Panc1 (cell line): Measurements from ENCODE around the gene PLPPR5. TPM values are rescaled to one million over a fixed set of nuclear protein-coding genes. Genes with fewer than 3 reads are reported as not detected.

Experiments
- ATAC-seq: fragments of 200-7000 bp; cut with Tn5 transposase; 2 replicates; pipeline ENCODE4 v1.9.1; 2020; ENCODE audit warnings: mild to moderate bottlenecking, moderate library complexity
- BruUV-seq: library from RNA; stranded (reverse); fragments of 400-500 nt; replicated peaks from 2 replicates; lab custom pipeline; 2021; lab: Mats Ljungman, UMichigan
- CTCF ChIA-PET: fragments of 300-600 bp; sonication (Branson Sonifier 250); formaldehyde crosslinking; loops from one replicate; lab custom pipeline; 2022; ENCODE audit warnings: antibody characterized with exemption; lab: Charles Lee
- POLR2A ChIA-PET: fragments of 300-600 bp; sonication (Branson Sonifier 250); formaldehyde crosslinking; loops from one replicate; lab custom pipeline; 2022; ENCODE audit warnings: antibody characterized with exemption; lab: Charles Lee
- DNase-seq: peaks from one replicate; pipeline ENCODE4 v3.0.0-alpha.2; 2010; ENCODE audit warnings: low read depth, low spot score
- H3K27ac ChIP-seq: 2 replicates; pipeline ENCODE4 v1.5.1; 2011; ENCODE audit warnings: mild to moderate bottlenecking, low read length, inconsistent platforms
- H3K27me3 ChIP-seq: fragments of 200-500 bp; sonication (Bioruptor generic); 2 replicates; pipeline ENCODE4 v1.6.0; 2014; ENCODE audit warnings: low read length, inconsistent platforms; ENCODE audit not compliant: control insufficient read depth, insufficient read depth
- H3K36me3 ChIP-seq: fragments of 200-500 bp; sonication (Bioruptor generic); 2 replicates; pipeline ENCODE4 v1.5.1; 2014; ENCODE audit warnings: inconsistent platforms, mild to moderate bottlenecking, low read length, moderate library complexity; ENCODE audit not compliant: control insufficient read depth, insufficient read depth
- H3K4me1 ChIP-seq: 2 replicates; pipeline ENCODE4 v1.5.1; 2011; ENCODE audit warnings: inconsistent platforms, mild to moderate bottlenecking, low read length, moderate library complexity; ENCODE audit not compliant: control insufficient read depth, insufficient read depth
- H3K4me3 ChIP-seq, 2 experiments: 2 replicates each; pipeline ENCODE4 v1.5.1; 2011 to 2012; ENCODE audit warnings: low read depth in 2 of 2, low read length in 2 of 2, mild to moderate bottlenecking in 2 of 2, inconsistent platforms in 1 of 2, moderate library complexity in 1 of 2
- H3K9me3 ChIP-seq: fragments of 200-500 bp; sonication (Bioruptor generic); 2 replicates; pipeline ENCODE4 v1.5.1; 2014; ENCODE audit warnings: low read depth, mild to moderate bottlenecking, inconsistent platforms, low read length, moderate library complexity; ENCODE audit not compliant: control insufficient read depth, insufficient read depth
- POLR2AphosphoS5 ChIP-seq: IDR thresholded peaks from 2 replicates; pipeline ENCODE4 v1.6.1; 2012; ENCODE audit warnings: mild to moderate bottlenecking, low read depth, low read length, moderate library complexity
- SIN3A ChIP-seq: IDR thresholded peaks from 2 replicates; pipeline ENCODE4 v1.6.1; 2012; ENCODE audit warnings: low read depth, mild to moderate bottlenecking, low read length, moderate library complexity, borderline replicate concordance; ENCODE audit not compliant: insufficient read depth
- TCF7L2 ChIP-seq: IDR thresholded peaks from 2 replicates; pipeline ENCODE4 v1.6.1; 2011; ENCODE audit warnings: mild to moderate bottlenecking, low read depth, low read length, inconsistent platforms
- in situ Hi-C: cut with HindIII; loops from 2 replicates; pipeline ENCODE4 v1.10.0; 2016; ENCODE audit warnings: low sequenced_read_pairs, low pct_unique_long_range_greater_than_20kb
- intact Hi-C: fragments of 100-400 bp; cut with micrococcal nuclease; formaldehyde crosslinking; loops from one replicate; pipeline ENCODE4 v1.10.0; 2022; ENCODE audit not compliant: unreplicated experiment
- total RNA-seq: library from RNA; stranded (reverse); gene quantifications from one replicate; pipeline ENCODE4 v1.2.1, GENCODE V29; 2021; ENCODE audit not compliant: unreplicated experiment
- TF ChIP-seq, protein P1 (sequence below), 2 experiments: IDR thresholded peaks; 2 replicates each; pipeline ENCODE4 v1.6.1; 2011 to 2012; ENCODE audit warnings: low read depth in 2 of 2, control low read depth in 1 of 2, low read length in 1 of 2, mild to moderate bottlenecking in 1 of 2, moderate library complexity in 1 of 2; ENCODE audit not compliant: insufficient read depth in 1 of 2
- TF ChIP-seq, protein P2 (sequence below): fragments of 450-650 bp; IDR thresholded peaks from 2 replicates; pipeline ENCODE4 v1.5.1; 2017; ENCODE audit warnings: mild to moderate bottlenecking

The PLPPR5 gene
- total RNA-seq, 1 experiment from 2014 or later: not detected

DNA sequence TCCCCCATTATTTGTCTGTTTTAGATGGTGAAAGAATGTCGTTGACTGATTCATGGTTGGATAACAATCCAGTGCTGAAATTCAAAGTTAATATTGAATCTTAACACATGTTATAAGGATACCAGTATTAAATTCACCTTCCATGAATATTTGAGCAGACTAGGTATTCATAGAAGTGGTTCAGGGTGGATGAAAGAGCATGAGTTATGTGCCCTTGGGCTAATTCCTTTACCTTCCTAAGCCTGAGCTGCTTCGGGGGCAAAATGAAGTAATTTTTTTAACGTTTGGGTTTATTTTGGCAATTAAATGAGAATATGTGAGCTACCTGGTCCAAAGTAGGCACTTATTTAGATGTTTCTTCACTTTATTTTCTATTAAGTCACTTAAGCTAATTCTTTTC, 2.7 kb upstream of the PLPPR5 start:
- Histone ChIP-seq H3K36me3 (no peaks in the 10 kb centered on the region), H3K27ac (no peak overlapping the region), H3K4me1 (no peaks in the 10 kb centered on the region), H3K9me3 (no peaks in the 10 kb centered on the region), H3K27me3 (peaks cover 13% of the 10 kb centered on the region), H3K4me3 (no peak overlapping the region)
- CTCF ChIA-PET: no interaction called here
- POLR2A ChIA-PET: no interaction called here
- intact Hi-C loops: no loop called here
- BruUV-seq: no TSS peak
- in situ Hi-C loops: no loop called here
- ATAC-seq (no peak), DNase-seq (no peak)
- TF ChIP-seq, protein P1, sequence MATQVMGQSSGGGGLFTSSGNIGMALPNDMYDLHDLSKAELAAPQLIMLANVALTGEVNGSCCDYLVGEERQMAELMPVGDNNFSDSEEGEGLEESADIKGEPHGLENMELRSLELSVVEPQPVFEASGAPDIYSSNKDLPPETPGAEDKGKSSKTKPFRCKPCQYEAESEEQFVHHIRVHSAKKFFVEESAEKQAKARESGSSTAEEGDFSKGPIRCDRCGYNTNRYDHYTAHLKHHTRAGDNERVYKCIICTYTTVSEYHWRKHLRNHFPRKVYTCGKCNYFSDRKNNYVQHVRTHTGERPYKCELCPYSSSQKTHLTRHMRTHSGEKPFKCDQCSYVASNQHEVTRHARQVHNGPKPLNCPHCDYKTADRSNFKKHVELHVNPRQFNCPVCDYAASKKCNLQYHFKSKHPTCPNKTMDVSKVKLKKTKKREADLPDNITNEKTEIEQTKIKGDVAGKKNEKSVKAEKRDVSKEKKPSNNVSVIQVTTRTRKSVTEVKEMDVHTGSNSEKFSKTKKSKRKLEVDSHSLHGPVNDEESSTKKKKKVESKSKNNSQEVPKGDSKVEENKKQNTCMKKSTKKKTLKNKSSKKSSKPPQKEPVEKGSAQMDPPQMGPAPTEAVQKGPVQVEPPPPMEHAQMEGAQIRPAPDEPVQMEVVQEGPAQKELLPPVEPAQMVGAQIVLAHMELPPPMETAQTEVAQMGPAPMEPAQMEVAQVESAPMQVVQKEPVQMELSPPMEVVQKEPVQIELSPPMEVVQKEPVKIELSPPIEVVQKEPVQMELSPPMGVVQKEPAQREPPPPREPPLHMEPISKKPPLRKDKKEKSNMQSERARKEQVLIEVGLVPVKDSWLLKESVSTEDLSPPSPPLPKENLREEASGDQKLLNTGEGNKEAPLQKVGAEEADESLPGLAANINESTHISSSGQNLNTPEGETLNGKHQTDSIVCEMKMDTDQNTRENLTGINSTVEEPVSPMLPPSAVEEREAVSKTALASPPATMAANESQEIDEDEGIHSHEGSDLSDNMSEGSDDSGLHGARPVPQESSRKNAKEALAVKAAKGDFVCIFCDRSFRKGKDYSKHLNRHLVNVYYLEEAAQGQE (IDR thresholded peaks at IDR 0.05; ENCODE audit: insufficient read depth in 1 of 2, low read depth in 2 of 2, low read length in 1 of 2): no peak
- TF ChIP-seq SIN3A (no peak), TCF7L2 (no peak), POLR2AphosphoS5 (no peak)
- TF ChIP-seq, protein P2, sequence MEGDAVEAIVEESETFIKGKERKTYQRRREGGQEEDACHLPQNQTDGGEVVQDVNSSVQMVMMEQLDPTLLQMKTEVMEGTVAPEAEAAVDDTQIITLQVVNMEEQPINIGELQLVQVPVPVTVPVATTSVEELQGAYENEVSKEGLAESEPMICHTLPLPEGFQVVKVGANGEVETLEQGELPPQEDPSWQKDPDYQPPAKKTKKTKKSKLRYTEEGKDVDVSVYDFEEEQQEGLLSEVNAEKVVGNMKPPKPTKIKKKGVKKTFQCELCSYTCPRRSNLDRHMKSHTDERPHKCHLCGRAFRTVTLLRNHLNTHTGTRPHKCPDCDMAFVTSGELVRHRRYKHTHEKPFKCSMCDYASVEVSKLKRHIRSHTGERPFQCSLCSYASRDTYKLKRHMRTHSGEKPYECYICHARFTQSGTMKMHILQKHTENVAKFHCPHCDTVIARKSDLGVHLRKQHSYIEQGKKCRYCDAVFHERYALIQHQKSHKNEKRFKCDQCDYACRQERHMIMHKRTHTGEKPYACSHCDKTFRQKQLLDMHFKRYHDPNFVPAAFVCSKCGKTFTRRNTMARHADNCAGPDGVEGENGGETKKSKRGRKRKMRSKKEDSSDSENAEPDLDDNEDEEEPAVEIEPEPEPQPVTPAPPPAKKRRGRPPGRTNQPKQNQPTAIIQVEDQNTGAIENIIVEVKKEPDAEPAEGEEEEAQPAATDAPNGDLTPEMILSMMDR: no peak

DNA sequence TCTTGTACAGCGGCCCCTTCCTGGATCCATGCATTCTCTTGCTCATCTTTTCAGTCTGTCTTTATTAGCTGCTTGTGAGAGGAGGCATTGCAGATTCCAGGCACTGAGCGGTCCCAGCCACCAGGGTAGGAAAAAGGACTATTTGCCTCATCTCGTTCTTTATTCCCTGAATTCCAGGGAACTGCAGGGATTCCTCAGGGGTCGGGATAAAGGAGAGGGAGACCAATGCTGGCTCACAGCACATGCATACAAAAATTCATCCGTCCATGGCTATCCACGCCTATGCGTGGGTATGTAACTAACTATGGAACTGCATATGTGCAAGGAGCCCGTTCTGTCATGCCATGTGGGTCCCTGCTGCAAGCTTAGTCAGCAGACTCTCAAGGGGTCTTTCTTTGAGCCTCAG, 879 bp upstream of the PLPPR5 start:
- in situ Hi-C loops: no loop called here
- ATAC-seq: no peak
- Histone ChIP-seq H3K27me3 (peaks cover 15% of the 10 kb centered on the region), H3K36me3 (no peaks in the 10 kb centered on the region), H3K27ac (no peak overlapping the region), H3K4me1 (no peaks in the 10 kb centered on the region), H3K9me3 (no peaks in the 10 kb centered on the region), H3K4me3 (no peak overlapping the region; a peak in 1 of 4 replicates)
- intact Hi-C loops: no loop called here
- TF ChIP-seq SIN3A (no peak), TCF7L2 (no peak), POLR2AphosphoS5 (no peak)
- TF ChIP-seq, protein P1 (IDR thresholded peaks at IDR 0.05; ENCODE audit: insufficient read depth in 1 of 2, low read depth in 2 of 2, low read length in 1 of 2): no peak
- TF ChIP-seq, protein P2: no peak
- POLR2A ChIA-PET: no interaction called here
- CTCF ChIA-PET: no interaction called here
- BruUV-seq: no TSS peak
- no peak for DNase-seq
